Neutrophil (primary cell): ENCODE data around the gene ITGB5.

Source experiments
- H3K27ac ChIP-seq: fragments of 200-600 bp; sonication (generic); 2 replicates; pipeline ENCODE4 v1.5.1; 2016; ENCODE audit warnings: mild to moderate bottlenecking, moderate library complexity
- H3K27me3 ChIP-seq: fragments of 200-600 bp; sonication (generic); 2 replicates; pipeline ENCODE4 v1.6.0; 2016; ENCODE audit warnings: mild to moderate bottlenecking
- H3K36me3 ChIP-seq: fragments of 200-600 bp; sonication (generic); 2 replicates; pipeline ENCODE4 v1.5.1; 2017
- H3K4me1 ChIP-seq, 2 experiments: fragments of 200-600 bp in 1 of 2; sonication (generic) in 1 of 2; 1 replicate in 1 of 2; 2 replicates in 1 of 2; pipeline versions ENCODE4 v1.5.1 to v1.6.1; 2013 to 2016; ENCODE audit warnings: low read depth in 1 of 2, low read length in 1 of 2, mild to moderate bottlenecking in 1 of 2, moderate library complexity in 1 of 2; ENCODE audit not compliant: control insufficient read depth in 1 of 2, insufficient read depth in 1 of 2
- H3K4me3 ChIP-seq, 2 experiments: fragments of 200-600 bp in 1 of 2; sonication (generic) in 1 of 2; 1 replicate in 1 of 2; 2 replicates in 1 of 2; pipeline ENCODE4 v1.5.1; 2013 to 2016; ENCODE audit warnings: low read depth in 1 of 2, low read length in 1 of 2, mild to moderate bottlenecking in 1 of 2, moderate library complexity in 1 of 2
- H3K9me3 ChIP-seq: fragments of 200-600 bp; sonication (generic); 2 replicates; pipeline ENCODE4 v1.5.1; 2016
- CTCF ChIP-seq: fragments of 200-600 bp; sonication (generic); IDR thresholded peaks from 2 replicates; pipeline ENCODE4 v1.5.1; 2016; ENCODE audit warnings: antibody characterized with exemption

ITGB5 gene

GRCh38 chr3:124818398-124819091, 68.6 kb downstream of the ITGB5 start:
- TF ChIP-seq CTCF, result no peak
- H3K36me3 ChIP-seq, result no peaks in the 10 kb centered on the region
- H3K9me3 ChIP-seq, result no peaks in the 10 kb centered on the region
- H3K27me3 ChIP-seq, result peaks cover 7% of the 10 kb centered on the region
- no peak overlapping the region for H3K27ac ChIP-seq
- H3K4me3 ChIP-seq, result no peak overlapping the region
- no peaks in the 10 kb centered on the region for H3K4me1 ChIP-seq

- no peak for TF ChIP-seq CTCF
- Histone ChIP-seq H3K27me3 (peaks cover 7% of the 10 kb centered on the region), H3K4me3 (no peak overlapping the region), H3K36me3 (no peaks in the 10 kb centered on the region), H3K9me3 (no peaks in the 10 kb centered on the region), H3K4me1 (no peaks in the 10 kb centered on the region), H3K27ac (no peak overlapping the region)
Measured at GRCh38 chr3:124817079-124817478, 70.1 kb downstream of the ITGB5 start.

- Histone ChIP-seq H3K4me3 (no peak overlapping the region), H3K27ac (no peak overlapping the region), H3K36me3 (no peaks in the 10 kb centered on the region)
Measured at GRCh38 chr3:124816206-124816605, 71.0 kb downstream of the ITGB5 start.

GRCh38 chr3:124815781-124816180, 71.4 kb downstream of the ITGB5 start:
- no peak overlapping the region for H3K27ac ChIP-seq
- no peak overlapping the region for H3K4me3 ChIP-seq
- no peaks in the 10 kb centered on the region for H3K9me3 ChIP-seq
- H3K36me3 ChIP-seq, result no peaks in the 10 kb centered on the region
- no peaks in the 10 kb centered on the region for H3K4me1 ChIP-seq
- H3K27me3 ChIP-seq, result peaks cover 7% of the 10 kb centered on the region
- no peak for TF ChIP-seq CTCF

More at GRCh38 chr3:124816206-124816605, 71.0 kb downstream of the ITGB5 start:
- peaks cover 7% of the 10 kb centered on the region for H3K27me3 ChIP-seq
- no peak for TF ChIP-seq CTCF
- H3K4me1 ChIP-seq, result no peaks in the 10 kb centered on the region
- no peaks in the 10 kb centered on the region for H3K9me3 ChIP-seq

GRCh38 chr3:124814620-124815421, 72.3 kb downstream of the ITGB5 start:
- Histone ChIP-seq H3K4me3 (no peak overlapping the region), H3K9me3 (no peaks in the 10 kb centered on the region), H3K36me3 (no peaks in the 10 kb centered on the region), H3K4me1 (no peaks in the 10 kb centered on the region), H3K27ac (no peak overlapping the region), H3K27me3 (peaks cover 2% of the 10 kb centered on the region)
- TF ChIP-seq CTCF, result no peak
